HepG2 (cell line): ENCODE measurements around the gene IQCC. TPM values are rescaled to one million over a fixed set of nuclear protein-coding genes. Genes with fewer than 3 reads are reported as not detected.

Experiments
- ATF1 ChIP-seq: IDR thresholded peaks from 2 replicates; pipeline ENCODE4 v1.6.1; 2016; ENCODE audit warnings: mild to moderate bottlenecking, control low read depth
- EEA1 ChIP-seq: sonication (generic); formaldehyde crosslinking; IDR thresholded peaks from 2 replicates; pipeline ENCODE4 v1.5.1; 2020; ENCODE audit warnings: mild to moderate bottlenecking, missing genetic modification reagents, borderline replicate concordance
- HHEX ChIP-seq: IDR thresholded peaks from 2 replicates; pipeline ENCODE4 v1.6.1; 2016; ENCODE audit warnings: control low read depth
- JUN ChIP-seq: sonication (generic); formaldehyde crosslinking; IDR thresholded peaks from 2 replicates; pipeline ENCODE4 v1.4.0; 2020; ENCODE audit warnings: mild to moderate bottlenecking, missing genetic modification reagents
- MAZ ChIP-seq, 2 experiments: sonication (generic) in 1 of 2; formaldehyde crosslinking in 1 of 2; IDR thresholded peaks; 2 replicates each; pipeline versions ENCODE4 v1.5.0 to v1.6.1; 2012 to 2020; ENCODE audit warnings: low read depth in 2 of 2, mild to moderate bottlenecking in 2 of 2, borderline replicate concordance in 1 of 2, improper control_type of control experiment in 1 of 2, low read length in 1 of 2, missing genetic modification reagents in 1 of 2, moderate library complexity in 1 of 2
- MYC ChIP-seq: sonication (generic); formaldehyde crosslinking; IDR thresholded peaks from 2 replicates; pipeline ENCODE4 v1.9.0; 2021; ENCODE audit warnings: missing genetic modification reagents, borderline replicate concordance
- NCOA2 ChIP-seq: sonication (generic); formaldehyde crosslinking; IDR thresholded peaks from 2 replicates; pipeline ENCODE4 v1.8.0; 2022; ENCODE audit warnings: inconsistent platforms
- SALL1 ChIP-seq: sonication (generic); formaldehyde crosslinking; IDR thresholded peaks from 2 replicates; pipeline ENCODE4 v1.8.0; 2022; ENCODE audit warnings: mild to moderate bottlenecking, missing genetic modification reagents
- SPEN ChIP-seq: sonication (generic); formaldehyde crosslinking; IDR thresholded peaks from 2 replicates; pipeline ENCODE4 v1.5.1; 2020; ENCODE audit warnings: low read depth, mild to moderate bottlenecking, missing genetic modification reagents
- ZBTB7A ChIP-seq: sonication (generic); formaldehyde crosslinking; IDR thresholded peaks from 2 replicates; pipeline ENCODE4 v1.8.0; 2022; ENCODE audit warnings: mild to moderate bottlenecking, missing genetic modification reagents
- ZNF232 ChIP-seq: sonication (generic); formaldehyde crosslinking; IDR thresholded peaks from 2 replicates; pipeline ENCODE4 v1.4.0; 2020; ENCODE audit warnings: missing genetic modification reagents, borderline replicate concordance
- ZNF766 ChIP-seq: sonication (generic); formaldehyde crosslinking; IDR thresholded peaks from 2 replicates; pipeline ENCODE4 v1.5.0; 2020; ENCODE audit warnings: missing genetic modification reagents, borderline replicate concordance
- polyA plus RNA-seq, 8 experiments: library from polyadenylated mRNA; depleted of rRNA in 3 of 8; stranded (reverse) in 7 of 8; unstranded in 1 of 8; fragments of >200 nt; fragmentation: Illumina TruSeq in 4 of 8; extraction: Trizol in 4 of 8; gene quantifications; 2 replicates each; pipeline versions ENCODE4 v1.2.1 to v1.2.3, GENCODE V29; 2011 to 2016; ENCODE audit warnings: low read depth in 4 of 8, missing spikeins in 1 of 8, mixed read lengths in 1 of 8; ENCODE audit not compliant: insufficient read depth in 1 of 8
- total RNA-seq, 5 experiments: library from RNA; depleted of rRNA; stranded (reverse); fragments of >200 nt; fragmentation: Illumina TruSeq; extraction: Trizol; gene quantifications; 2 replicates each; pipeline ENCODE4 v1.2.3, GENCODE V29; 2016; ENCODE audit warnings: low read depth in 1 of 5
- TF ChIP-seq, protein P1 (sequence below): sonication (generic); formaldehyde crosslinking; IDR thresholded peaks from 2 replicates; pipeline ENCODE4 v1.4.0; 2020; ENCODE audit warnings: mild to moderate bottlenecking, missing genetic modification reagents, borderline replicate concordance
- TF ChIP-seq, protein P2 (sequence below): sonication (generic); formaldehyde crosslinking; IDR thresholded peaks from 2 replicates; pipeline ENCODE4 v1.8.0; 2022; ENCODE audit warnings: missing genetic modification reagents, mild to moderate bottlenecking, borderline replicate concordance
- TF ChIP-seq, protein P3 (sequence below): IDR thresholded peaks from 2 replicates; pipeline ENCODE4 v1.6.1; 2018; ENCODE audit warnings: missing genetic modification reagents
- TF ChIP-seq, protein P4 (sequence below): sonication (generic); formaldehyde crosslinking; IDR thresholded peaks from 2 replicates; pipeline ENCODE4 v1.5.0; 2020; ENCODE audit warnings: missing genetic modification reagents
- TF ChIP-seq, protein P5 (sequence below): sonication (generic); formaldehyde crosslinking; IDR thresholded peaks from 2 replicates; pipeline ENCODE4 v1.9.0; 2022; ENCODE audit warnings: low read depth, missing genetic modification reagents

IQCC gene
- total and polyA plus RNA-seq, 2 of the 13 experiments (the other 11 are each of a cell fraction or from before 2014, with no cell fraction given), result 1.7 to 3.0 TPM

DNA sequence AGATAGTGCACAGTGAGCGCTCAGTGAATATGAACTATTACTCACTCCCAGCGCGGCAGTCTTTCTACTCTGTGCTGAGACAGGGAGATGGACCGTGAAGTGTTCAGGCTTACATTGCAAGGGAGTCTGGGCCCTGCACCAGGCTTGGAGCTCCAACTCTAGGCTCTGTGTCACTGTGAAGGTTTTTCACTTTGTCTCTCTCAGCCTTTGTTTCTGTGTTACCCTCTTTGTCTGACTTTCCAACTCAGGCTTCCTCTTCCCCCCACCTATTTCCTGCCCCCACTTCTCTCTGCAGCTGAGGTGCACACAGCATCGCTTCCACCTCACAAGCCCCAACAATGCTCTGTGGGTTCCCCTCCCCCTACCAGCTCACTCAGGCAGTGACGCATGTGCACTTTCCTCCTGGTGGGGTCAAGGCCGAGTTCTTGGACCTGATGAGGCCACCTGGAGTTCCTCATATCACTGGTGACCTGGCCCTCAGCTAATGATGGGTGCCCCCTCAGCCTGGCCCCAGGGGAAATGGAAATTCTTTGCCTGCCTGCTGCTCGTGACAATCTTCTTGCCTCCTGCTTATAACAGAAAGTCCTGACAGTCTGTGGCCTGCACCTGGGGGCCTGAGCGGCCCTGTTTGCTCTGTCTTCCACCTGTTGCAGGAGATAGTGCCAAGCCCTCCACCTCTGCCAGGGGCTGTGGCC is 44.5 kb downstream of the IQCC start (continued):
- TF ChIP-seq, protein P1, sequence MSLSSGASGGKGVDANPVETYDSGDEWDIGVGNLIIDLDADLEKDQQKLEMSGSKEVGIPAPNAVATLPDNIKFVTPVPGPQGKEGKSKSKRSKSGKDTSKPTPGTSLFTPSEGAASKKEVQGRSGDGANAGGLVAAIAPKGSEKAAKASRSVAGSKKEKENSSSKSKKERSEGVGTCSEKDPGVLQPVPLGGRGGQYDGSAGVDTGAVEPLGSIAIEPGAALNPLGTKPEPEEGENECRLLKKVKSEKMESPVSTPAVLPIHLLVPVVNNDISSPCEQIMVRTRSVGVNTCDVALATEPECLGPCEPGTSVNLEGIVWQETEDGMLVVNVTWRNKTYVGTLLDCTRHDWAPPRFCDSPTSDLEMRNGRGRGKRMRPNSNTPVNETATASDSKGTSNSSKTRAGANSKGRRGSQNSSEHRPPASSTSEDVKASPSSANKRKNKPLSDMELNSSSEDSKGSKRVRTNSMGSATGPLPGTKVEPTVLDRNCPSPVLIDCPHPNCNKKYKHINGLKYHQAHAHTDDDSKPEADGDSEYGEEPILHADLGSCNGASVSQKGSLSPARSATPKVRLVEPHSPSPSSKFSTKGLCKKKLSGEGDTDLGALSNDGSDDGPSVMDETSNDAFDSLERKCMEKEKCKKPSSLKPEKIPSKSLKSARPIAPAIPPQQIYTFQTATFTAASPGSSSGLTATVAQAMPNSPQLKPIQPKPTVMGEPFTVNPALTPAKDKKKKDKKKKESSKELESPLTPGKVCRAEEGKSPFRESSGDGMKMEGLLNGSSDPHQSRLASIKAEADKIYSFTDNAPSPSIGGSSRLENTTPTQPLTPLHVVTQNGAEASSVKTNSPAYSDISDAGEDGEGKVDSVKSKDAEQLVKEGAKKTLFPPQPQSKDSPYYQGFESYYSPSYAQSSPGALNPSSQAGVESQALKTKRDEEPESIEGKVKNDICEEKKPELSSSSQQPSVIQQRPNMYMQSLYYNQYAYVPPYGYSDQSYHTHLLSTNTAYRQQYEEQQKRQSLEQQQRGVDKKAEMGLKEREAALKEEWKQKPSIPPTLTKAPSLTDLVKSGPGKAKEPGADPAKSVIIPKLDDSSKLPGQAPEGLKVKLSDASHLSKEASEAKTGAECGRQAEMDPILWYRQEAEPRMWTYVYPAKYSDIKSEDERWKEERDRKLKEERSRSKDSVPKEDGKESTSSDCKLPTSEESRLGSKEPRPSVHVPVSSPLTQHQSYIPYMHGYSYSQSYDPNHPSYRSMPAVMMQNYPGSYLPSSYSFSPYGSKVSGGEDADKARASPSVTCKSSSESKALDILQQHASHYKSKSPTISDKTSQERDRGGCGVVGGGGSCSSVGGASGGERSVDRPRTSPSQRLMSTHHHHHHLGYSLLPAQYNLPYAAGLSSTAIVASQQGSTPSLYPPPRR (CRISPR knock-in tag), result peak; percentile 83
- TF ChIP-seq SALL1 (peak; percentile 97), ZNF766 (CRISPR knock-in tag) (0 out of 2 replicates have a peak, but pooled peaks have one; percentile 35), MYC (CRISPR knock-in tag) (peak; percentile 86; the same call in 1 of the 2 replicates), HHEX (CRISPR knock-in tag) (0 out of 2 replicates have a peak, but pooled peaks have one; percentile 40), EEA1 (CRISPR knock-in tag) (no peak), NCOA2 (peak; percentile 88), MAZ (IDR thresholded peaks at IDR 0.05; ENCODE audit: borderline replicate concordance, low read depth, low read length) (peak; percentile 42; the same call in 1 of the 2 replicates), MAZ (CRISPR knock-in tag; IDR thresholded peaks at IDR 0.05; ENCODE audit: low read depth) (peak; percentile 47; the same call in 1 of the 2 replicates), ZBTB7A (CRISPR knock-in tag) (peak; percentile 80), ATF1 (peak; percentile 77), JUN (CRISPR knock-in tag) (peak; percentile 90), ZNF232 (CRISPR knock-in tag) (0 out of 2 replicates have a peak, but pooled peaks have one; percentile 48), SPEN (CRISPR knock-in tag) (peak; percentile 87; the same call in 1 of the 2 replicates)
- TF ChIP-seq, protein P2, sequence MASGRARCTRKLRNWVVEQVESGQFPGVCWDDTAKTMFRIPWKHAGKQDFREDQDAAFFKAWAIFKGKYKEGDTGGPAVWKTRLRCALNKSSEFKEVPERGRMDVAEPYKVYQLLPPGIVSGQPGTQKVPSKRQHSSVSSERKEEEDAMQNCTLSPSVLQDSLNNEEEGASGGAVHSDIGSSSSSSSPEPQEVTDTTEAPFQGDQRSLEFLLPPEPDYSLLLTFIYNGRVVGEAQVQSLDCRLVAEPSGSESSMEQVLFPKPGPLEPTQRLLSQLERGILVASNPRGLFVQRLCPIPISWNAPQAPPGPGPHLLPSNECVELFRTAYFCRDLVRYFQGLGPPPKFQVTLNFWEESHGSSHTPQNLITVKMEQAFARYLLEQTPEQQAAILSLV (CRISPR knock-in tag), result peak; percentile 73
- TF ChIP-seq, protein P3, sequence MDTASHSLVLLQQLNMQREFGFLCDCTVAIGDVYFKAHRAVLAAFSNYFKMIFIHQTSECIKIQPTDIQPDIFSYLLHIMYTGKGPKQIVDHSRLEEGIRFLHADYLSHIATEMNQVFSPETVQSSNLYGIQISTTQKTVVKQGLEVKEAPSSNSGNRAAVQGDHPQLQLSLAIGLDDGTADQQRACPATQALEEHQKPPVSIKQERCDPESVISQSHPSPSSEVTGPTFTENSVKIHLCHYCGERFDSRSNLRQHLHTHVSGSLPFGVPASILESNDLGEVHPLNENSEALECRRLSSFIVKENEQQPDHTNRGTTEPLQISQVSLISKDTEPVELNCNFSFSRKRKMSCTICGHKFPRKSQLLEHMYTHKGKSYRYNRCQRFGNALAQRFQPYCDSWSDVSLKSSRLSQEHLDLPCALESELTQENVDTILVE (CRISPR knock-in tag), result peak; percentile 37; the same call in 1 of the 2 replicates
- TF ChIP-seq, protein P4, sequence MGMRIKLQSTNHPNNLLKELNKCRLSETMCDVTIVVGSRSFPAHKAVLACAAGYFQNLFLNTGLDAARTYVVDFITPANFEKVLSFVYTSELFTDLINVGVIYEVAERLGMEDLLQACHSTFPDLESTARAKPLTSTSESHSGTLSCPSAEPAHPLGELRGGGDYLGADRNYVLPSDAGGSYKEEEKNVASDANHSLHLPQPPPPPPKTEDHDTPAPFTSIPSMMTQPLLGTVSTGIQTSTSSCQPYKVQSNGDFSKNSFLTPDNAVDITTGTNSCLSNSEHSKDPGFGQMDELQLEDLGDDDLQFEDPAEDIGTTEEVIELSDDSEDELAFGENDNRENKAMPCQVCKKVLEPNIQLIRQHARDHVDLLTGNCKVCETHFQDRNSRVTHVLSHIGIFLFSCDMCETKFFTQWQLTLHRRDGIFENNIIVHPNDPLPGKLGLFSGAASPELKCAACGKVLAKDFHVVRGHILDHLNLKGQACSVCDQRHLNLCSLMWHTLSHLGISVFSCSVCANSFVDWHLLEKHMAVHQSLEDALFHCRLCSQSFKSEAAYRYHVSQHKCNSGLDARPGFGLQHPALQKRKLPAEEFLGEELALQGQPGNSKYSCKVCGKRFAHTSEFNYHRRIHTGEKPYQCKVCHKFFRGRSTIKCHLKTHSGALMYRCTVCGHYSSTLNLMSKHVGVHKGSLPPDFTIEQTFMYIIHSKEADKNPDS, result no peak
- TF ChIP-seq, protein P5, sequence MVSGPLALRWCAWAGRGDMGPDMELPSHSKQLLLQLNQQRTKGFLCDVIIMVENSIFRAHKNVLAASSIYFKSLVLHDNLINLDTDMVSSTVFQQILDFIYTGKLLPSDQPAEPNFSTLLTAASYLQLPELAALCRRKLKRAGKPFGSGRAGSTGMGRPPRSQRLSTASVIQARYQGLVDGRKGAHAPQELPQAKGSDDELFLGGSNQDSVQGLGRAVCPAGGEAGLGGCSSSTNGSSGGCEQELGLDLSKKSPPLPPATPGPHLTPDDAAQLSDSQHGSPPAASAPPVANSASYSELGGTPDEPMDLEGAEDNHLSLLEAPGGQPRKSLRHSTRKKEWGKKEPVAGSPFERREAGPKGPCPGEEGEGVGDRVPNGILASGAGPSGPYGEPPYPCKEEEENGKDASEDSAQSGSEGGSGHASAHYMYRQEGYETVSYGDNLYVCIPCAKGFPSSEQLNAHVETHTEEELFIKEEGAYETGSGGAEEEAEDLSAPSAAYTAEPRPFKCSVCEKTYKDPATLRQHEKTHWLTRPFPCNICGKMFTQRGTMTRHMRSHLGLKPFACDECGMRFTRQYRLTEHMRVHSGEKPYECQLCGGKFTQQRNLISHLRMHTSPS, result peak; percentile 45; the same call in 1 of the 2 replicates
